GM19025 (cell line): ENCODE results near the gene GJB5.
"Not testable (repeated sequence)": the region's sequence is repeated elsewhere in the genome, so short reads cannot be mapped to it uniquely, and the experiment has no call there.

Experiments
- ATAC-seq: cut with Tn5 transposase; IDR thresholded peaks from one replicate; pipeline ENCODE4 v1.9.1; 2021; ENCODE audit warnings: mild to moderate bottlenecking, low read depth, moderate library complexity; ENCODE audit not compliant: unreplicated experiment

The GJB5 gene

GRCh38 chr1:34773114-34773513, 18.3 kb downstream of the GJB5 start:
- ATAC-seq: not testable (repeated sequence)

DNA sequence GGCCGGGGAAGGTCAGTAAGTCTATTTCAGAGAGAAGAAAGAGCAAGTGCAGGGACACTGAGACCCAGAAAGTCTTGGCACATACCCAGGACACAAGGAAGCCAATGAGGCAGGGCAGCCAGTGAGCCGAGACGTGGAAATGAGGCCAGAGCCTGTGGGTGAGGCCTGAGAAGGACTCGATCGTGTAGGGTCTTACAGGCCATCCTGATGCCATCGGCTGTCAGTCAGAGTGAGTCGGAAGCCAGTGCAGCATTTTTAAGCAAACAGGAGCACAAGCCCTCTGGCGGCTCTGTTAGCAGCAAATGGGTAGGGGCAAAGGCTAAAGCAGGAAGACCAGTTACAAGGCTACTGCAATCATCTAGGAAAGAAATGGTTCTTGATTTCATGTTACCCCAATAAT, 20.1 kb downstream of the GJB5 start:
- ATAC-seq: no peak

- ATAC-seq: no peak
These were observed 22.1 kb downstream of the GJB5 start for GRCh38 chr1:34776911-34777310.

DNA sequence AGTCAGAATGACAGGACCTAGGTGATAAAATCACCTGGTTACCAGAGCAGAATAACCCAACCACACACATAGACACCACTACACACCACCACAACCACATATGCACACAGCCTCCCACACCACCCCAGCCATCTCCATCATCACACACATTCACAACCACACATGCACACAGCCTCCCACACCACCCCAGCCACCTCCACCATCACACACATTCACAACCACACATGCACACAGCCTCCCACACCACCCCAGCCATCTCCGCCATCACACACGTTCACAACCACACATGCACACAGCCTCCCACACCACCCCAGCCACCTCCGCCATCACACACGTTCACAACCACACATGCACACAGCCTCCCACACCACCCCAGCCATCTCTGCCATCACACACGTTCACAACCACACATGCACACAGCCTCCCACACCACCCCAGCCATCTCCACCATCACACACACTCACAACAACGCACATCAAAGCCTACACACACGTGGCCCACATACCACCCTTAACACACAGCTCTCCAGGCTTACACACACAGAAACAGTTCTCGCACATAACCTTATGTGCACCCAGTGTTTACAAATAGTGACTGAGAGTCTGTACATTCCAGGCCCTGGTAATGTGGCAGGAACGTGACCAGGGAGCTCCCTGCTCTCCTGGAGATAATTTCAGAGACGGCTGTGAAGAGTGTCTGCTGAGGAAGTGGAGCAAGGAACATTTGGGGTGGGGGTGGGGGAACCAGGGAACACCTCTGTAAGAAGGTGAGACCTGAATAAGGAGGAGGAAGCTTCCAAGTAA, 22.9 kb downstream of the GJB5 start:
- ATAC-seq: no peak

GRCh38 chr1:34778381-34778780, 23.5 kb downstream of the GJB5 start:
- ATAC-seq: no peak

- ATAC-seq: no peak
These were observed 24.2 kb downstream of the GJB5 start for GRCh38 chr1:34779005-34779404.

DNA sequence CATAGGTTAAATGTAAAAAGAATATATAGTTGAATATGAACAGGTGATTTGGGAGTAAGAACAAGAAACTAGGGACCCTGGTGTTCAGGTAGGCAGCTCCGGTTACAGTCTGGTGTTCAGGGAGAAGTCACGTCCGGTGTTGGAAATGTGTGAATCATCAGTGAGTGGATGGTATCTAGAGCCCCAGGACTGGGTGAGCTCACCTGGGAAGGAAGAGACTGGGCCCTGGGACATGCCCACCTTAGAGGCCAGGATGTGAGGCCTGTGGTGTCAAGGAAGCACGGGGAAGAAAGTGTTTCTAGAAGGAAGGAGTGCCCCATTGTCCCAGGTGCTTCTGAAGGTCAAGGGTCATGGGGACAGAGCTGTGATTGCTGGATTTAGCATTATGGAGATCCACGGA, 24.7 kb downstream of the GJB5 start:
- ATAC-seq: no peak

DNA sequence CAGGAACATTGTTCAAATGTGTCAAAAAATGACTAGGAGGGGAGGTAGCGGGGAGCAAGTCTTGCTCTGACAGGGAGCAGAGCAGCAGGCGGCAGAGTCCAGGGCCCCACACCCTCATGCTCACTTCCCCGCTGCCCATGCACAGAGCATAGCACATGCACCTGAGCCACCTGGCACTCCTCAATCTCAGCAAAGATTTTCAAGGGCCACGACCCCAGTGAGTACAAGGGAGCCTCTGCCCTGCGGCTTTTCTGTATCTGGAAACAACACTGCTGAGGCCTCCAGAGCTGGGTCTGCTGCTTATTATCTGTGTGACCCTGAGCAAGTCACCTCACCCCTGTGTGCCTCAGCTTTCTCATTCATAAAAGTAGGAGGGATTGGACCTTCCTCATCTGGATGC, 25.1 kb downstream of the GJB5 start:
- no peak for ATAC-seq

- no peak for ATAC-seq
These were observed 25.7 kb downstream of the GJB5 start for GRCh38 chr1:34780528-34780927.

DNA sequence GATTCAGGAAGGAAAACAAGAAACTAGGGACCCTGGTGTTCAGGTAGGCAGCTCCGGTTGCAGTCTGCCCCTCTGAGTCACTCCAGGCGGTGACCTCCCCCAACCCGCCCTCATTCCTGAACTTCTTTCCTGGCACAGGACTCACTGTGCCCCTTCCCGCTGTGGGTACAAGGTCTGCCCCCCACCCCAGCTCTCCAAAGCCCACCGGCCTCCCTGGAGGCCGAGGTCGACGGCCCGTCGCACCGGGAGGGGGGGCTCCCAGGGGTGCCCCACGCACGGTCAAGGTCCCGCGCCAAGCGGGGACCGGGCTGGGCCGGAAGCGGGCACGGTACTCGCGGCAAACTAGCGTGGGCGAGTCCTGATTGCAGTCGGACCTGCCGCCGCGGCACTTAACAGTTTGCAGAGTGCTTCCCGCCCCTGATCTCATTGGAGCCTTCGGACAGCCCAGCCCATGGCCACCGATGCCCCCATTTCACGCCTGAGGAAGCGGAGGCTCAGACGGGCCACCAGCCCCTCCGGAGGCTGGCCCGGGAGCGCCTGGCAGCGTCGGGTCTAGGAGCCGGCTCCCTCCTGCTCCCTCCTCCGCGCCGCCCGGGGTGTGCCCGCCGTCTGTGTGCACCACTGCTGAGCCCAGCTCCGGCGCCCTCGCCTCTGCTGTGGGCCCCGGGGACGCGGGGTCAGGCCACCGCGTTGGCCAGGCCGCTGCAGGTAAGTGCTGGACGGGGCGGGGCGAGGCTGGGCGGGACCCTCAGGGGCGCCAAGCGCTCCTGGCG, 26.4 kb downstream of the GJB5 start, which contains the start of gene GJB3:
Gene GJB3 (plus strand): TSS at position 144 of the 773 bp plus-strand sequence. CDS start 3,549 bp downstream, outside the sequence.
- ATAC-seq: no peak

- no peak for ATAC-seq
These were observed 27.1 kb downstream of the GJB5 start for GRCh38 chr1:34781844-34782391.

- ATAC-seq: no peak
These were observed 29.9 kb downstream of the GJB5 start for GRCh38 chr1:34784751-34785221.

- ATAC-seq: no peak
These were observed 30.5 kb downstream of the GJB5 start for GRCh38 chr1:34785231-34785874.

DNA sequence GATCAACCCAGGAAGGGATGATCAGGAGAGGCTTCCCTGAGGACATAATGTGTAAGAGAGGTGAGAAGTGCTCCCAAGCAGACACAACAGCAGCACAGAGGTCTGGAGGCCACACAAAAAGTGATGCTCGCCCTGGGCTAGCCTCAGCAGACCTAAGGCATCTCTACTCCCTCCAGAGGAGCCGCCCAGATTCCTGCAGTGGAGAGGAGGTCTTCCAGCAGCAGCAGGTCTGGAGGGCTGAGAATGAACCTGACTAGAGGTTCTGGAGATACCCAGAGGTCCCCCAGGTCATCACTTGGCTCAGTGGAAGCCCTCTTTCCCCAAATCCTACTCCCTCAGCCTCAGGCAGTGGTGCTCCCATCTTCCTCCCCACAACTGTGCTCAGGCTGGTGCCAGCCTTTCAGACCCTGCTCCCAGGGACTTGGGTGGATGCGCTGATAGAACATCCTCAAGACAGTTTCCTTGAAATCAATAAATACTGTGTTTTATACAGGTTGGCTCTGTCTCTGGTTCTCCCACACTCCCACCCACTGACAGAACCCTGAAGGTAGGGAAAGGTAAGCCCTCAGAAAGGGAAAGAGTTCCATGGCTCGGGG, 31.1 kb downstream of the GJB5 start:
- no peak for ATAC-seq

DNA sequence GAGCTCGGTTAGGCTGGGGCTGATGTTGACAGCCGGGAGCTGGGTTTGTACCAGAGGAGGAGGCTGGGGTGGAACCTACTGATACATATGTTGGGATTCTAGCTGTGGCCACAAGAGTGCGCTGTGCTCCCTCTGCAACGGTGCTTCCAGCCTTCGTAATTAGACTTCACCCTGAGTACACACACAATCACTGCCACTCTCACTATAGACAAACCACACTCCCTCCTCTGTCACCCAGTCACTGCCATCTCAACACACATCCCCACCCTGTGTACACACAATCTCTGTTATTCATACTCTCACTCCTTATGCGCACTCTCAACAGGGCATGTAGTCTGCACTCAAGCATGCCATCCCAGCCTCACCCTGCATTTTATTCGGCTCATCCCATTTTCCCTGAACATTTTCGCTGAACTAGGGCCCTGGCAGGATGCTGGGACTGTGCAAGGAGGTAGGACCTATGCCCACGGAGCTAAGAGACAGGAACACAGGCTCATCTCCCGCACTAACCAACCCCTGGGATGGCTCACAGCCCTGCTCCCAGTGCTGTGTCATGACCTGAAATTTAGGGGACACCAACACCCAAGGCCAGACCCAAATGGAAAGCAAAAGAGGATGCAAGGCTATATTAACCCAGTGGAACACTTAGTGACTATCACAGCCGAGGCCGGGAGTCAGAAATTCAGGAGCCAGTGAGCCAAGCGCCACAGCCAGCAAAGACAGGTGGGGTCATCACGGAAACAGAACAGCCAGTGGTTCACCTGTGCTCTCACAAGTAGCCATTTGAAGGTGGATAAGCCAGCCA, 31.9 kb downstream of the GJB5 start:
- ATAC-seq: no peak

GRCh38 chr1:34787461-34788420, 32.9 kb downstream of the GJB5 start:
- no peak for ATAC-seq

DNA sequence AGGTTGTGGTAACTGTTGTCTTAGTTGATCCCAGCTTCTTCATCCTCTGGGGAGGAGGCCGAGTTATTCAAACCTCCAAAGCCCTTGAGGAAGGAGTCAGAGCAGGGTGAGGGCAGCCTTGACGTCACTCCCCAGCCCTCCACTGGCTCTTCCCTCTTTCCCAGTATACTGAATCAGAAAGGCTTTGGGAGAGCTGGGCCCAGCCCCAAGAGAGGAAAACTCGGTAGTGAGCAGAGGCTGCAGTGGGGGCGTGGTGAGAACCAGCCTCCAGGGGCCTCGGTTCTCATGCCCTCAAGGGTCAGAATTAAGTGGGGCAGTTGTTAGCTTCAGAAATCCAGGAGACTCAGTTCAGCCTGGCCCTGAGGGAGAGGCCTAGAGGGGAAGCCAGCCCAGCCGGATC, 36.1 kb downstream of the GJB5 start:
- no peak for ATAC-seq

GRCh38 chr1:34792424-34792823, 37.6 kb downstream of the GJB5 start:
- ATAC-seq: no peak
